ENCODE results near the gene GABRA1.

DNA sequence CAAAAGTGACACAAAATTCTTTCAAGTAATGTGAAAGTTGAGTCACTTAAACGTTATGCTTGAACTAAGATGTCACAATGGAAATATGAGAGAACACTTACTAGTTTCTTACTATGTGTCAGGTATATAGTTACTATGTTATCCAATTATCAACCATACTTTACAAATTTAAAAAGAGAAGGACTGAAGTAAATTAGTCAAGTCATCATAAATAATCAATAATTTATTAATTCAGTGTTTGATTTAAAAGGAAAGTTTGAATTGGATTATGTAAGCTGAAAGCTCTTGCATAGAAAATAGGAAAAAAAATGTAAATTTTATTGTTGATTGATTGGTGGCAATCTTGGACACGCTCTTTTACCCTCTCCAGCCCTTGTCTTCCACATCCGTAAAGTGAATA, 76.3 kb downstream of the GABRA1 start:
- TF ChIP-seq, protein P1, sequence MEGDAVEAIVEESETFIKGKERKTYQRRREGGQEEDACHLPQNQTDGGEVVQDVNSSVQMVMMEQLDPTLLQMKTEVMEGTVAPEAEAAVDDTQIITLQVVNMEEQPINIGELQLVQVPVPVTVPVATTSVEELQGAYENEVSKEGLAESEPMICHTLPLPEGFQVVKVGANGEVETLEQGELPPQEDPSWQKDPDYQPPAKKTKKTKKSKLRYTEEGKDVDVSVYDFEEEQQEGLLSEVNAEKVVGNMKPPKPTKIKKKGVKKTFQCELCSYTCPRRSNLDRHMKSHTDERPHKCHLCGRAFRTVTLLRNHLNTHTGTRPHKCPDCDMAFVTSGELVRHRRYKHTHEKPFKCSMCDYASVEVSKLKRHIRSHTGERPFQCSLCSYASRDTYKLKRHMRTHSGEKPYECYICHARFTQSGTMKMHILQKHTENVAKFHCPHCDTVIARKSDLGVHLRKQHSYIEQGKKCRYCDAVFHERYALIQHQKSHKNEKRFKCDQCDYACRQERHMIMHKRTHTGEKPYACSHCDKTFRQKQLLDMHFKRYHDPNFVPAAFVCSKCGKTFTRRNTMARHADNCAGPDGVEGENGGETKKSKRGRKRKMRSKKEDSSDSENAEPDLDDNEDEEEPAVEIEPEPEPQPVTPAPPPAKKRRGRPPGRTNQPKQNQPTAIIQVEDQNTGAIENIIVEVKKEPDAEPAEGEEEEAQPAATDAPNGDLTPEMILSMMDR (IDR thresholded peaks at IDR 0.05), result no peak
- no peak for TF ChIP-seq POLR2A (IDR thresholded peaks at IDR 0.05)
